NB4 (cell line): ENCODE measurements around the gene CDX2.

ENCODE experiments used
- DNase-seq: peaks from one replicate; pipeline ENCODE4 v3.0.0; 2010; ENCODE audit warnings: low read depth
- H3K4me3 ChIP-seq: one replicate; pipeline ENCODE4 v1.5.1; 2011; ENCODE audit warnings: mild to moderate bottlenecking, low read depth, low read length, moderate library complexity
- CTCF ChIP-seq: IDR thresholded peaks from one replicate; pipeline ENCODE4 v1.5.1; 2012; ENCODE audit warnings: low read depth, low read length
- MYC ChIP-seq: IDR thresholded peaks from 2 replicates; pipeline ENCODE4 v1.6.1; 2011; ENCODE audit warnings: low read depth, low read length
- POLR2A ChIP-seq: IDR thresholded peaks from 2 replicates; pipeline ENCODE4 v1.6.1; 2011; ENCODE audit warnings: mild to moderate bottlenecking; ENCODE audit not compliant: insufficient read length; ENCODE audit errors: extremely low read depth
- TF ChIP-seq, protein P1 (sequence below): IDR thresholded peaks from 2 replicates; pipeline ENCODE4 v1.6.1; 2011; ENCODE audit warnings: low read depth, low read length

CDX2 gene

GRCh38 chr13:27991881-27992280 is 22.8 kb upstream of the CDX2 start:
- TF ChIP-seq, protein P1, sequence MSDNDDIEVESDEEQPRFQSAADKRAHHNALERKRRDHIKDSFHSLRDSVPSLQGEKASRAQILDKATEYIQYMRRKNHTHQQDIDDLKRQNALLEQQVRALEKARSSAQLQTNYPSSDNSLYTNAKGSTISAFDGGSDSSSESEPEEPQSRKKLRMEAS, result no peak
- TF ChIP-seq MYC, result no peak
- TF ChIP-seq CTCF, result no peak
- no peak for TF ChIP-seq POLR2A
- no peak for DNase-seq
- H3K4me3 ChIP-seq, result no peak overlapping the region

DNA sequence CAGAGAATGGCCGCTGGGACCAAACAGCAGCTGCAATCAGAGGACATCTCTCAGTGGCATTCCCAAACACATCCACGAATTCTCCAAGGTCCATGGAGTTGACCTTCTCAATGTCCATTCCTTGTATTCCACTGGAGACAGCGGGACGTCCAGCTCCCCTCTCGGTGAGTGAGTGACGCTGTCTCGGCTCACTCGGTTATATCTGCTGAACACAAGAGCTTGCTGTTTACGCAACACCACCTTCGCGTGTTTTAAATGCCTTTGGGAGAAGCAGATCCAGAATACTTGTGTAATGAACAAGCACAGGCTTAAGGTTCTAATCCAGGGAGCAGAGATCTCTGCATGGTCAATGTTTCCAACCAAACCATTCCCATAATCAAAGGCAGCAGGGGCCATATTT is 19.4 kb upstream of the CDX2 start, which contains the start of gene URAD:
Gene URAD (minus strand): TSS at position 174 of the 400 bp plus-strand sequence. CDS start 56 bp downstream, at position 118.
- no peak for TF ChIP-seq CTCF
- no peak within 1 kb of the TSS for H3K4me3 ChIP-seq
- no peak for DNase-seq

DNA sequence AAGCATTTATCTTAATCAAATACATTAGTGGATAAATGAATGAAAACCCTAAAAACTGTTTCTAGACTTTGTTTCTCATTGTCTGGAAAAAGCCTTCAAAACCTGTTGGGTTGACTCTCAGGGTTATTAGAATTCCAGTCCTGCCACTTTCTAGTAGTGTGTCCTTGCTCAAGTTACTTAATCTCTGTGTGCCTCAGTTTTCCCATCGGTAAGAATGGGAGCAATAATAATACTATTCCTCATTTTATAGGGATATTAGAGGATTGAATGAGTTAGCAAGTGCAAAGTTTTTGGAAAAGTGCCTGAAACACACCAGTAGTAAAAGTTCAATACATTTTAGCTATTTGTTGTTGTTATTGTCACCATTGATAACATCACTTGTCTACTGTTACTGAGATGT is 16.5 kb upstream of the CDX2 start:
- DNase-seq, result no peak
- no peak overlapping the region for H3K4me3 ChIP-seq
- TF ChIP-seq MYC (no peak), POLR2A (no peak), CTCF (no peak)
- TF ChIP-seq, protein P1, result no peak

GRCh38 chr13:27982361-27982760 is 13.2 kb upstream of the CDX2 start:
- no peak for DNase-seq
- no peak for TF ChIP-seq CTCF
- TF ChIP-seq, protein P1, result no peak
- TF ChIP-seq MYC, result no peak
- no peak for TF ChIP-seq POLR2A
- no peak overlapping the region for H3K4me3 ChIP-seq

DNA sequence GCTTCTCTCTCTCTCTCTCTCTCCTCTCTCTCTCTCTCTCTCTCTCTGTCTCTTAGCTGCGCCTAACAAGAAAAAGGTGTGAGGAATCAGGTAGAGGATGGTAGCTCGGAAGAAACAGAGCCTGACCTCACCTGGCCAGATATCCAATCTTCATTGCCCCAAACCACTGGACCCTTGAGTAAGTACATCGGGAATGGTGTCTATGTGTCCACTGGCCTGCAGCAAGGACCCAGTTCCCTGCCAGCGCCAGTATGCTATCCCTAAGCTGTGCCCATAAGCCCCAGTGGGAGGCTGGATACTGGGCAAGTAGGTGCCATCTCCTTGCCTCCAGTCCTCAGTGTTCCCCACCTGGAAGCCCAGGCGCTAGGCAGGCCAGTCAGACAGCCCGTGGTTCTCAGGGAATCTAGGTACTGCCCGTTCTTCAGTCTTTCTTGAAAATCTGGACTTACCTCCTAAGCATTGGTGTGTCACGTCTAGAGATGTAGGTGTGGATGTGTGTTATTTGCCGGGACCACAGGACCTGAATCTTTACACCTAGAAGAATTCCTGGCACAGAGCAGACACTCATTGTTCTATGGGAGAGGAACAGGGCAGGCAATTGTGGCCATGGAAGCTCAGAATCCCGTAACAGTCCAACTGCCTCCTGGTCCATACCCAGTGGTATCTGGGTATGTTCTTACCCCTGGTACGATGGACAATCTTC is 12.0 kb upstream of the CDX2 start:
- TF ChIP-seq CTCF (no peak), POLR2A (no peak), MYC (no peak)
- TF ChIP-seq, protein P1, result no peak
- no peak for DNase-seq
- no peak overlapping the region for H3K4me3 ChIP-seq
